Measurements from ENCODE around the gene ZHX3. TPM values are rescaled to one million over a fixed set of nuclear protein-coding genes. Genes with fewer than 3 reads are reported as not detected.

The ZHX3 gene
- total and polyA plus RNA-seq, 2 of the 13 experiments (the other 11 are each of a cell fraction or from before 2014, with no cell fraction given): 8.4 to 11.7 TPM

- TF ChIP-seq ZBTB10 (CRISPR knock-in tag; IDR thresholded peaks at IDR 0.05; ENCODE audit: borderline replicate concordance) (peak; percentile 37; the same call in 1 of the 2 replicates), ZNF629 (CRISPR knock-in tag; conservative IDR thresholded peaks at IDR 0.05) (peak; percentile 41), HCFC1 (IDR thresholded peaks at IDR 0.05; ENCODE audit: low read depth, low read length) (no peak), NRL (CRISPR knock-in tag; IDR thresholded peaks at IDR 0.05; ENCODE audit: borderline replicate concordance) (peak; percentile 87), ZFP1 (CRISPR knock-in tag; IDR thresholded peaks at IDR 0.05) (no peak), ZNF703 (CRISPR knock-in tag; IDR thresholded peaks at IDR 0.05; ENCODE audit: borderline replicate concordance) (peak; percentile 93; the same call in 1 of the 2 replicates), ZNF501 (CRISPR knock-in tag; IDR thresholded peaks at IDR 0.05) (peak; percentile 99), ATF7 (IDR thresholded peaks at IDR 0.05) (no peak), ATF7 (CRISPR knock-in tag; IDR thresholded peaks at IDR 0.05) (0 out of 2 replicates have a peak, but pooled peaks have one; percentile 17), ZNF740 (CRISPR knock-in tag; IDR thresholded peaks at IDR 0.05) (peak; percentile 84), LBX2 (CRISPR knock-in tag; IDR thresholded peaks at IDR 0.05; ENCODE audit: borderline replicate concordance) (peak; percentile 34; the same call in 1 of the 2 replicates), FOSL2 (CRISPR knock-in tag; IDR thresholded peaks at IDR 0.05) (no peak; the same call in 1 of the 2 replicates), ZBTB49 (CRISPR knock-in tag; IDR thresholded peaks at IDR 0.05; ENCODE audit: borderline replicate concordance) (no peak), RARA (CRISPR knock-in tag; IDR thresholded peaks at IDR 0.05) (peak; percentile 22; the same call in 1 of the 2 replicates), ZNF331 (CRISPR knock-in tag; IDR thresholded peaks at IDR 0.05) (peak; percentile 24; the same call in 1 of the 2 replicates), RBM39 (IDR thresholded peaks at IDR 0.05; ENCODE audit: low read depth, low read length, poor library complexity, severe bottlenecking) (peak; percentile 80), ZSCAN12 (CRISPR knock-in tag; IDR thresholded peaks at IDR 0.05) (peak; percentile 82; the same call in 1 of the 2 replicates), GRHL1 (CRISPR knock-in tag; conservative IDR thresholded peaks at IDR 0.05) (no peak), EP300 (IDR thresholded peaks at IDR 0.05; ENCODE audit: low read depth in 2 of 2, low read length in 2 of 2) (peak in 1 of 2 experiments; percentile 8; a peak in 1 of 4 replicates), EP300 (CRISPR knock-in tag; IDR thresholded peaks at IDR 0.05; ENCODE audit: borderline replicate concordance) (0 out of 2 replicates have a peak, but pooled peaks have one; percentile 8), FLYWCH1 (CRISPR knock-in tag; IDR thresholded peaks at IDR 0.05) (no peak)
These were observed 180.6 kb downstream of the ZHX3 start, which contains the start of gene PLCG1 (continued) for GRCh38 chr20:41136680-41137613.
